Suppressor macrophage treated with lipopolysaccharide for 1 hour (primary cell): Measurements from ENCODE around the gene PGM2L1.
"Not testable (repeated sequence)": the region's sequence is repeated elsewhere in the genome, so short reads cannot be mapped to it uniquely, and the experiment has no call there.

ENCODE experiments used
- DNase-seq, 3 donors: peaks; one replicate each; pipeline ENCODE4 v3.0.0-alpha.2; 2020 to 2022

PGM2L1 gene

DNA sequence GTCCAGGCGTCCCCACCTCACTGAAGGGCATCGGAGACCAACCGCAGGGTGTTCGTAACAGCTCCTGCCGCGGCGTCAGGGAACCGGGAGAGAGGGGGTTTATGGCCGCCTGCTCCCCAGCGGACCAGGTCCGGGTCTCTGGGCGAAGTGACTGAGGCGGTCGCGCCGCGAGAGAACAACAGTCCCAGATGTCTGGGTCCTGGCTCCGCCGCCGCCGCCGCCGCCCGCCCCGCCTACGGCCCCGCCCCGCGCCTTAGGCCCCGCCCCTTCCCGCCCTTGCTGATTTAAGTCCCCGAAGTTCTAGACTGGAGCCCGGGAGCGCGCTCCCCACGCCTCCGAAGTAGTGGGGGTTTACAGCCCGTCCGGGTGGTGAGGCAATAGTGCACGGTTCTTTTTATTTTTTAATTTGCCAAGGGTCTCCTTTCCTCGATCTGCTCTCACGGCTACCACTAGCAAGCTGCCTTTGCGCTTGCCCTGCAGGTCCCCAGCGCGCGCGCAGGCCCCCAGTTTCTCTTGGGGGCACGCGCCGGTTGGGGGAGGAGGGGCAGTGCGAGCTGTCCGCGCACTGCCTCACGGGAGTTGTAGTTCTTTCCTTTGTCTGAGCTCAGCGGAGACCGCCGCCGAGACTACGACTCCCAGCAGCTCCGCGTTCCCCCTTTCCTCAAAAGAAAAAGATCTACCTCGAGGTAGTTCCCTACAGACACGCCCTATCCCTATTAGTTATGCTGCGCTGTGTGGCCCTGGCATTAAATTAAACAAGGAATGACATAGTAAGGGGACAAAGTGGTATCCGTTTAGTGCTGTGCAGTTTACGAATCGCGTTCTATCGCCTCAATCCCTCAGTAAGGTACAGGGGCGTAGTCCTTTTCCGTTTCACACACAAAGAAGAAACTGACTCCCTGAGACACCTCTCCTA is at the start of gene PGM2L1:
Gene PGM2L1, minus strand, starts transcription at position 190 of the 916 bp plus-strand sequence. CDS start 272 bp downstream, outside the sequence.
- peak; percentile 93 to 97 (median 96) for DNase-seq

GRCh38 chr11:74447720-74448119 is 49.5 kb upstream of the PGM2L1 start:
- DNase-seq, result no peak

GRCh38 chr11:74446532-74446938 is 48.3 kb upstream of the PGM2L1 start:
- DNase-seq, result no peak

- DNase-seq, result no peak
Measured at GRCh38 chr11:74444173-74444826, 46.1 kb upstream of the PGM2L1 start.

GRCh38 chr11:74443071-74443864 is 45.0 kb upstream of the PGM2L1 start:
- no peak for DNase-seq

- no peak for DNase-seq
Measured at GRCh38 chr11:74442636-74443035, 44.4 kb upstream of the PGM2L1 start.

- no peak for DNase-seq
Measured at GRCh38 chr11:74438681-74439080, 40.4 kb upstream of the PGM2L1 start.

DNA sequence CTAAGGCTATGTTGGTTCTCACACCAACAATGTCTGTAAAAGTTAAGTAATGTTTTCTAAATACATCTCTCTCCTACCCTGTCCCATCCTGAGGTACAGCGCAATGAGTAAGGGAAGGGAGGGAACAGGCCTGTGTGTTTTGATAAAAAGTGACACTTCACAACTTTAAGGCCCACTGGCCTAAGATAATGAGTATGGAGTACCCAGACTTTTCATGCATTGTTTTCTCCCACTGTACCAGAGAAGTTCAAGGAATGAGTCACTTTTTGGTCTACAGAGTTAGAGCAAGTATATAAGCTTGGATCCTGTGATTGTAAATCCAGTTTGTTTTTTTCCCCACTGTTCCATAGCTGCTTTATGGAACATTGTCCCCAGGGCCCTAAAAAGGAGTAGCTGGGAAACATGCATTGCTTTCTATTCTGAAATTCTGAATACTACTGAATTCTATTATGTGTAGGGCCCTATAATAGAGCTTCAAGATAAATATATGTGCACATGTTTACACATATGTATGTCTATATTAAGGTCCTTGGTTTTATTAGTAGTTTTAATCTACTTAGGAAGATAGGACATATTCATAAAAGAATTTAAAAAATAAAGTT is 39.3 kb upstream of the PGM2L1 start:
- DNase-seq, result no peak

- peak; percentile 24 to 75 (median 47) for DNase-seq
Measured at GRCh38 chr11:74434528-74434927, 36.3 kb upstream of the PGM2L1 start.

DNA sequence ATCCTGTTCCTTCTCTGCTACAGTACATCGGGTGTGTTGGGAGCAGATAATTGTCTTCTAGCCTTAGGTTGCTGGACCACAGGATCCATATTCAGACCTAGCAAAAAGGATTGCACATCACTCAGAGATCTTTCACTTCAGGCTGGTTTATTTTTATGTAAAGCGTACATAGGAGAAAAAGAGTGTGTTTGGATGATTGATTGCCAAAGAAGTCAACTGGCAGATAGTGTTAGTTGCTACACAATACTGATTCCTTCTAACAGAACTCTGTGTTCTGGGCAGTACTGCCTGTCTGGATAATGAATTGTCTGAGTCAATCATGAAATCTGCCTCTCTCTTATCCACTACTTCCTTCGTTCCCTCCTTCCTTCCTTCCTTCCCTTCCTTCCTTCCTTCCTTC is 31.0 kb upstream of the PGM2L1 start:
- DNase-seq, result no peak

DNA sequence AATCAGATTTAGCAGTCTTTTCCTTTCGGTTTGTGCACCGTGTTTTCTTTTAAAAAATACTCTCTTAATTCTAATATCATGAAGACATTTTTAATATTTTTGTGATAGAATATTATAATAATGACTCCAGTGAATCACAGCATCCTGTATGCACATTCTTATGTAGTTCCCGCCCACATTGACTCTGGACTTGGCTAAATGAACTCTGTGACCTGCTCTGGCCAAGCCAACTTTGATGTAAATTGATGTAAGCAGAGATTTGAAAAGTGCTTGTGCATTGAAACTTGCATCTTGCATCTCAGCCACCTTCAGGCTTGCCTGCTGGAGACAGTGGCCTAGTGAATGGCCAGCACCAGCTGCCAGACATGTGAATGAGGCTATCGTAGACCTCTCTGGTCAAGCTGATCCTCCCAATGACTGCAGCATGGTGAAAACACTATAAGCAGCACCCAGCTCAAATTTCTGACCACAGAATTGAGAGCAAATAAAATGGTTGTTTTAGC is 29.2 kb upstream of the PGM2L1 start:
- no peak for DNase-seq

GRCh38 chr11:74425100-74425499 is 26.9 kb upstream of the PGM2L1 start:
- no peak for DNase-seq

GRCh38 chr11:74418509-74418895 is 20.3 kb upstream of the PGM2L1 start:
- peak; percentile 36 to 61 (median 57) for DNase-seq

DNA sequence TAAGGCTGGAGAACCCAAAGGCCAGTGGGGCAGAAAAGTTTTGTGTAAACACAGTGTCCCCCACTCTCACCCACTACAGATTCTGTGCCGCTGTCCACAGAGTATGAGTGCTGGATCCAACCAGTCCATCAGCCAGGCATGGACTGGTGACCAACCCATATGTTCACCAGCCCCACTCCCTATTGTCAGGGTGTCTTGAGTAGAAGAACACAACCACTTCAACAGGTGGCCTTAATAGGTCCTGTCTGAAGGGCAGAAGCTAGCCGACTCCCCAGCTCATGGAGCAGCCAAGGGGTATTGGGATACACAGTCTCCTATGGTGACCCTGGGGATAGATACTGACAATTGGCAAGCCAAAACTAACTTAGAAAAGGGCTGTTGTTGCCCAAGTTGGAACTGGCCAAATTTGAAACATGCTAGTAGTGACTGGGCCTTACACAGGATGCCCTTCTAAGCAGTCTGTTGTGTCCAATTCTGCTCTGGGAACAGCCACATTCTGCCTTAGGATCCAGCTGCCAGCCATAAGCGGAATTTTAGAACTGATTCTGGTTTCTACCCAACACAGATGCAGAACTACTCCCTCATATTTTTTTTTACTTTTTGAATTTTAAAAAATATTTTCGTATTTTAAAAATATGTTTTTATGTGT is 19.8 kb upstream of the PGM2L1 start:
- DNase-seq, result no peak

DNA sequence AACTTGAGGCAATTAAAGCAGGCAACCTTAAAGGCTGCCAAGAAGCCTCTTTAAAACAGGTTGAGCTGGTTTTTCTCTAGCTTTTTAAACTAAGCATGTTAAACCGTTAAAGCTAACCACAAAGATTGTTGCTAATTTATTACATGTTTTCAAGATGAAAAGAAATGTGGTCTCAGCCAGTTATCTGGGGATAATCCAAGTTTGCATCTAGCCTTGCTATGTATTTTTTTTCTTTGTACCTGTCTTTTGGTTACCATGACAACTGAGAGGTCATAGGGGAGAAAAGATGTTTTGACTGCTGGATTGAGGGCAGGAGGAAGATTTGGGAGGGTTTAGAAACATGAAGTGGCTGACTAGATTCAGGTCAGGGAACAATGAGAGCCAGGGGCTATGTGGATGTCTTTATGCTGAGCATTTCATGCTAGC is 19.2 kb upstream of the PGM2L1 start:
- DNase-seq, result no peak

GRCh38 chr11:74416974-74417373 is 18.7 kb upstream of the PGM2L1 start:
- not testable (repeated sequence) for DNase-seq

GRCh38 chr11:74412733-74413359 is 14.6 kb upstream of the PGM2L1 start:
- no peak for DNase-seq

DNA sequence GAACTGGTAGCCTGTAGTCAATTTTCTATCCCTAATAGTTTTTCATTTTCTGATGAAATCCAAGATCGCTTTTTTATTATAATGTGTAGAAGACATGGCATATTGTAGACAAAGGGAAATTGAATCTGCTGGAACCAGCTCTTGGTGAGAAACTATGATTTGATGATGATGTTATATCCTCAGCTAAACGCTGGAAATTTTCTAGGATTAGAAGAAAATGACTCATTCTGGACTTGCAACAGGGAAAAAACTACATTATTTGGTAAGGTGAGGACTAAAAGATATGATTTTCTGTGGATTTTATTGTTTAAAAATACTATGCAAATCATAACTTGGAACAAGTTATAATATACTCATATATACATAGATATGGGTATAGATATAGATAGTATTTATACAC is 14.1 kb upstream of the PGM2L1 start:
- peak; percentile 23 to 74 (median 54) for DNase-seq

DNA sequence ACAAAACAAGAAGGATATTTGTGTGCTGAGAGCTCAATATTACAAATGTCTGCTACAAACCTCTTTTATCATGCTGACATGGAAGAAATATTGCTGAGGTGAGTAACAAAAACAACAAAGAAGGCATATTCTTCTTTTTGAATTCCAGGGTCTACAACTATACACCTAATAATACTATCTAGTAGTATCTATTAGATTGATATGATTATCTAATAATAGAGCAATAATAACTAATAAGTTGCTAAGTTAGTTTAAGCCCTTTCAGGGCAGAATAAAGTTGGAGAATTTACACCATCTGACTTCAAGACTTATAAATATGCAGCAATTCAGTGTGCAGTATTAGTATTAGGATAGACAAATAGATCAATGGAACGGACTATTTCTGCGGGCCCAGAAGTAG is 11.4 kb upstream of the PGM2L1 start:
- DNase-seq, result no peak

GRCh38 chr11:74403607-74404321 is 5.5 kb upstream of the PGM2L1 start:
- DNase-seq, result peak in 2 of 3 donors; percentile 40 to 69

DNA sequence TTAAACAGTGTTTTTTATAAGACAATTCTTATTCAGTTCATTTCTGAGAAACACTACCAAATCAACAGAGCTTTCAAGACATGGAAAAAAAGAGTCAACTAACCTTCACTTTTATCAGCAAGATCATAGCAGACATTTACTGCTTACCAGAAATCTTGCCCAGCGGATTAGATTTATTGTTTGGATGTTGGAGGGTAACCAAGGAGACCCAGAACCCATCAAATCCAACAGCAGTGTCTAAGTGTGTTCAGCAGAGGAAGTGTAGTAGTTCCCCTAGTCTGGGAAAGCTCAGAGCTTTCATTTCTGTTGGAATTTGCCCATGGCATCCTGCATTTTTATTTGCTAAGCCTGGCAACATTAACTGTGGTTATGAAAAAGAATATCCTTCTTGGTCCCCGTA is 2.4 kb upstream of the PGM2L1 start:
- DNase-seq, result no peak
